Measurements from ENCODE around the gene DERA.

- TF ChIP-seq CTCF (IDR thresholded peaks at IDR 0.05; ENCODE audit: insufficient read depth, low read length, poor library complexity, severe bottlenecking) (no peak), EZH2phosphoT487 (conservative IDR thresholded peaks at IDR 0.05; ENCODE audit: low read length) (no peak)
These were observed 115.9 kb downstream of the DERA start for GRCh38 chr12:16027002-16027401.

All from SU-DHL-6 (cell line).